Ureter (tissue), 1 donor: ENCODE data around the gene CXCR3. TPM values are rescaled to one million over a fixed set of nuclear protein-coding genes. Genes with fewer than 3 reads are reported as not detected.

Experiments used
- total RNA-seq: library from RNA; stranded (reverse); gene quantifications from one replicate; pipeline ENCODE4 v1.2.4, GENCODE V29; 2023
- donor health status: DM: yes; HTN: yes; CAD: no.

CXCR3 gene
- total RNA-seq, 1 donor from 2014 or later, result 0.89 TPM

Other genes starting within 250 kb of the CXCR3 start
- gene OGT, start 85.4 kb downstream of the CXCR3 start, total RNA-seq, result 225 TPM
- 1.6 TPM for gene GCNA, start 40.1 kb downstream of the CXCR3 start, total RNA-seq
- not detected for gene CXorf49, start 99.8 kb upstream of the CXCR3 start, total RNA-seq
- gene CXorf49B, start 144.8 kb upstream of the CXCR3 start, total RNA-seq, result not detected